HL-60/S4 treated with retinoic acid at 250 ng/mL for 4 days and 3 days (cell line): ENCODE data around the gene ASIC2.

Experiments
- in situ Hi-C: fragments of 300-500 bp; cut with MboI; formaldehyde crosslinking; loops from 2 replicates; pipeline ENCODE4 v1.7.0; 2022; ENCODE audit warnings: low sequenced_read_pairs

The ASIC2 gene

DNA sequence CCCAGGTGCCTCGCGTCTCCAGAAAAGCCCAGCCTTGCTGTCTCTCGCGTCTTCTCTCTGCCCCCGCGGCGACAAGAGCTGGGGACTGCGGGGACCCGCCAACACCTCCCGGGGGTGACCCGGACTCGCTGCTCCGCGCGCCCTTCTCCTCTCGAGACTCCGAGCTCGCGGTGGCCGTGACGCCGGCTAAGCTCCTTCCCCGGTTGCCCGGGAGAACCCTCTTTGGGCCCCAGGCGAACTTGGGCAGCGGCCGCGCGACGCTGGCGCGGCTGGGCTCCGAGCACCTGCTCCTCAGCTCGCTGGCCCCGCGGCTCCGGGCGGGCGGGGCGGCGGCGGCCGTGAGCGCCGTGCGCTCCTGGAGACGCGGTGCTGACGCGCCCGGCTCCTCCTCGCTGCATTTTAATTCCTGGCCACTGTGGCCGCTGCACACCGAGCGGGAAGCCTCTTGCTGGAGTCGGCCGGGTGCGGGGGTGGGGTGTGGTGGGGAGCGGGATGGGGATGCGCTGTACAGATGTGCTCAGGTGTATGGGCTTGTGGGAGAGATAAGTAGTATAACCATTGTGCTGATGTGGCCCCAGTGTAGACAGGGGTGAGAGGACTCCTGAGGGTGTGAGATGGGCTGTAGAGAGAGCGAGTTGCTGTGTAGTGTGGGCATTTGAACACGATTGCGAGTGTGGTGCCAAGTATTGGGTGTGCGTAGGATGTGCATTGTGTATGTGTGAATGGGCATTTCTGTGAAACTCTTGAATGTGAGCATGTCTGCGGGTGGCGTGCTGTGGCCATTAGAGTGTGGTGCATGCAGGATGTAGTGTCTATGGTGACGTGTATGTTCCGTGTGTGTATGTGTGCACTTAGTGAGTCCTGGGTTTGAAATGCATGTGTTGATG is at the start of gene ASIC2:
TSS of gene ASIC2 (minus strand) at position 315 of the 887 bp plus-strand sequence.
- in situ Hi-C loops = no loop called here

DNA sequence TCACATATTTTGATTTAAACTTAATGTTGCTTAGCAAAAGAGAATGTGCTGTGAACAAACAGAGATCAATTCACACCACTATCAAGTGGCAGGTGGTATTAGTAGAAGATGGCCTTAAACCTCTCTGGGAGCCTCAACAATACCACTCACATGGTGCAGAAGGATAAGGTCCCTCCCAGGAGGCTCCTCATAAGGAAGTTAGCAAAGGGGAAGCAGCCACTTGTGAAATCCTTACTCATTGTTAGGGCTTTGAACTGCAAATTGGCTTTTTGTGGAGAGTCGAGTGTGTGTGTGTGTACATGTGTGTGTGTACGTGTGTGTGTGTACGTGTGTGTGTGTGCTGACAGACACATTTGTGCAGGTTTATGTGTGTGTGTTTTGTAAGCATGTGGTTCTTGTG is 48.9 kb upstream of the ASIC2 start:
- in situ Hi-C loops = no loop called here

DNA sequence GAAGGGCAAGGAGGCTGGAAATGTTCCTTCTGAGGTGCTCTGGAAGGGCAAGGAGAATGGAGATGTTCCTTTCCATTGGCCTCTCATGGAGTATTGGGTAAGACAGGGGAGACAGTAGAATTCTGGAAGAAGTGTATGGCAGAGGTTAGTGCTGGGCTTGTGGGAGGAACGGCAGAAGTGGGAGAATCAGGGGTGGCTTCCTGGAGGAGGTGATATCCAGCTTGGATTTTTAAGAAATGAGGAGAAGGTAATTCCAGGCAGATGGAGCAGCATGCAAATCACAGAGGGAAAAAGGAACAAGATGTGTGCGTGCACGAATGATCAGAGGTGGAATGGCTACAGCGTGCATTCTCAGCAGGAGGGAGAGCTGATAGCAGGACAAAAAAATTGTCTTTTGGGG is 45.1 kb upstream of the ASIC2 start:
- in situ Hi-C loops = no loop called here

DNA sequence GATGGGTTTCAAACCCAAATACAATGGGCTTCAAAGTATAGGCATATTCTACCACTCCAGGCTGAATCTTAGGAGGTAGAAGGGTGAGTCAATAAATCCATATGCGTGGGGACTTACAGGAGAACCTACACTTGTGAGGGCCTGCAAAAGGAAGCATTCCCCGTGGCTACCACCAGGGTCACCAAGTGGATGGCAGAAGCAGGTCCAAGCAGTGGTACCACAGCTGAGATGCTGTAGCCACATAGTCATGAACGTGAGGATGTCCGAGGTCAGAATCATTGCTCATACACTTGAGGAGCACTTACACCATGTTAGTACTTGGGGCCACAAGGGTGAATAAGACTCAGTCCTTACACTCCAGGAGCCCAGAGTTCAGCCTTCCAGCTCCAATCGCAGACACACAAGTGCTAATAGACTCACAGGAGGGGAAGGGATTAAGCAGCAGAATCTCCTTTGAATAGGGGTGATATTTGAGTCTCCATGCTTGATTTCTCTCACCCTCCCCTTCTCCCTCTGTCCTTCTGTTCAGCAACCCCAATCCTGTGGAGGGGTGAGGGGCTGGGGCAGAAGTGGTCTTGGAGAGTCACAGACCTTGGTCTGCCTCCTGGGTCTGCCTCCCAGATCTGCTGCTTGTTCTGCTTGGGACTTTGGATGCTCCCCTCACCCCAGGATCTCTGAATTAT is 42.5 kb upstream of the ASIC2 start:
- in situ Hi-C loops = no loop called here

DNA sequence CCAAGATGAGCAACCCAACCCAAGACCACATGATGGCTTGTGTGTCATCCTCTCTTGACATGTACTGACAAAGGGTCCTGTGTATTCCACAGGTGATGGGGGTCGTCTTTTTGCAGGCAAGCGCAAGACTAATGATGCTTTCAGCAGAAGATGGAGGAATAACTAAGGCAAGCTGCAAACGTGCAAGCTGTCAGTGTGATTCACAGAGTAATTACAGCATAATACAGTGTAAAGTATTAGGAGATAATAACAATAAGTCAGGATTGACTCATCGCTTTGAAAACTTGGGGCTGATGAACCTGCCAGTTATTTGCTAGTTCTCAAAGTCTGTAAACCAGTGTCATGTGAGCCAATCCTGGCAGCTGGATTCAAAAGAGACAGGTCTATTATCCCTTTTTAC is 41.6 kb upstream of the ASIC2 start:
- in situ Hi-C loops = no loop called here

DNA sequence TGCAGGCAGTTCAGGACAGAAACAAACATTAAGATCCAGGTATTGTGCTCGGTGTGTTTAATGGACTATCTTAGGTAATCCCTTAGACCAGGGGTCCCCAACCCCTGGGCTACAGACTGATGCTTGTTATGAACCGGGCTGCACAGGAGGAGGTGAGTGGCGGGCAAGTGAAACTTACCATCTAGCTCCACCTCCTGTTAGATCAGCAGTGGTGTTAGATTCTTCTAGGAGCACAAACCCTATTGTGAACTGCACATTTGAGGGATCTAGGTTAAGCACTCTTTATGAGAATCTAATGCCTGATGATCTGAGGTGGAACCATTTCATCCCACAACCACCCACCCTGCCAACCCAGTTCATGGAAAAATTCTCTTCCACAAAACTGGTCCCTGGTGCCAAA is 37.8 kb upstream of the ASIC2 start:
- in situ Hi-C loops = no loop called here

DNA sequence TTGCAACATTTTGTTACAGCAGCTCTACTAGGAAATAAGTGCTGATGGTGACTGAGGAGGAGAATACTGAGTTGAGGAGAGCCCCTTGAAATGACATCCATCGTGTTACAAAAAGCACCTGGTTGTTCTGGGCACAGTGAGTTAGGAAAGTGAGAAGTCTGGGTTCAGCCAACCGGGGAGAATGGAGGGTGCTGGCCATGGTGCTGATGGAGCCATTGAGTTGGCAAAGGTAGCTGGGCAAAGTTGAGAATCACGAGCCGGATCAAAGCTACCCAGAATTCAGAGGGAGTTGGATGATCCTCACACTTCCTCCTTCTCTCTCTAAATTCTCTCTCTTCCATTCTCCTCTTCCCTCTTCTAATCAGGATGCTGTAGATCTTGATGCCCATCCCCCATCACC is 35.0 kb upstream of the ASIC2 start:
- in situ Hi-C loops = no loop called here

DNA sequence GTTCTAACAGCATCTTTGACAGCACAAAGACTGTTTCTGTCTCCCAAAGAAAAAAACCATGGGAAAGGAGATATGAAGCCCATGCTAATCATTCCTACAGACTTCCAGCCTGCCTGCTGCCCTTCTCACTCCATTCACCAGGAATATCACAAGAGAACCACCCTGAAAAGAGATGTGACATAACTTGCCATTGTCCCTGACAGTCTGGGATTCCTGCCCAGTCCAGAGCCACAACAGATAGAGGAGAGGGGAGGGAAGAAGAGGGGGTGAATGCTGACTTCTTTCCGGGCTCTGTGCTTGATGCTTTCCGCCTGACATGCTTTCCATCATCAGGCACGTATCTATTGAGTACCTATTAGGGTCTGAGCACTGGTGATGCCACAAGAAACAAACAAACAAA is 31.6 kb upstream of the ASIC2 start:
- in situ Hi-C loops = no loop called here

DNA sequence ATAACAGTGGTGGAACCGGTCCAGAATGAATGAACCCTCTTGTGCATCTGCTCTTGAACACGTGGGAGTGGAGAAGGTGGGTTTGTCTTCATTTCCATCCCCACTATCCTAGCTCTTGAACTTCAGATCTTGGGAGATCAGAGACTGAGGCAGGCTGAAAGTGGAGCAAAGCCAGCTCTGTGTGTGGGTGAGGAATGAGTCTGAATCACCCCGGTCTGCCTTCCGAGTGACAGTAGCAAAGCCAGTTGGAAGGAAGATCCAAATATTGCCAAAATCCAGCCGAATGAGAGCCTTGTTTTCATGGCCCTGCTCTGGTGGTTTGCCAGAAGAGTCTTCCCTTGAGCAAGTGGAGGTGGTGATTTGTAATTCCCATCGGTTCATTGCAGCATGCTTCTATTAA is 29.0 kb upstream of the ASIC2 start:
- in situ Hi-C loops = no loop called here

DNA sequence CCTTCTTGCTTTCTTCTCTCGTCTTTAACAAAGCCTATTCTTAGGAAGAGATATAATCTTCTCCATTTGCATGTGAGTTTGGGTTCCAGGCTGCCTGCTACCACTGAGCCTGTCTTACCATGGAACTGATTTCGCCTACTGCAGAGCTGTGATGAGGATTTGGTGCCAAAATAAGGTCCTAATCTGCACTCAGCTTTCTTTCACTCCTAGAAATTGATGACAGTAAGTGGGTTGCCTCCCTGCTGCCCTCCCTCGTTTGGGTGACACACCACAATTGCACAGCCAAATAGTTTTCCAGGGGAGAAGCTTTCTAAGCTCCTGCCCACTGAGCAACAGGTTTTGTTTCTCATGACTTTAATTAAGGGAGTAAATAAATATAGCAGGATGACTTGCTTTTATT is 25.1 kb upstream of the ASIC2 start:
- in situ Hi-C loops = no loop called here

DNA sequence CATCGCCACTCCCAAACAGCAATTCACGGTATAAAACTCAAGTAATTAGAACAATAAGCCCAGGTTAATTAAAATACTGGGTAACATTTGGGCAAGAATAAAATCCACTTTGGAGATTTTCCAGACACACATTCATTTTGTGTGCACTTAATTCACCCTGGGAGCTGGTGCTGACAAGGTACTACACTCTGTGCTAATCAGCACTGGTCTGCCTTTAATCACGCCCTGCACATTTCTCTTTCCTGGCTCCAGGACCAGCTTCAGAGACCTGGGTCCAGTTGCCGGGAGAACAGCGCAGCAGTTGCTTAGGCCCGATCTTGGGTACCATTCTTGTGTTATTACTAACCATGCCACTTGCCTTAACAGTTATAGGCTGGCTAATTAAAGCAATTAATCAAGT is 23.7 kb upstream of the ASIC2 start:
- in situ Hi-C loops = no loop called here

DNA sequence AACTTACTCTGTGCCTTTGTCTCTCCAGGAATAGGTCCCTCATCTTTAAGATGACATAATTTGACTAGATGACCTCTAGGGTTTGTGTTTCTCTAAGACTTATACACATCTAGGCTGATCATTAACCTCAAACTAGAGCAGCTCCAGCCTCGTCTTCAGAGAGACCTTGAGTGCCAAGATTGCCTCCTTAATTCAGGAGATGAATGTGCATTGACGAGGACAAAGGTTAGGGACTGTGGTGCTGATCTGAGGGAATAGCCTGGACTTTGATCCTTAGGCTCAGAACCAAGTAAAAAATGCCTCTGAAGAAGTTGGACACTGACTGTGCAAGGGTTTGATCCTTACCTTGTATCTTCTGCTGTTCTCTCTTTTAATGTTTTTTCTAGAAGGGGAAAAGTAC is 17.2 kb upstream of the ASIC2 start:
- in situ Hi-C loops = no loop called here

DNA sequence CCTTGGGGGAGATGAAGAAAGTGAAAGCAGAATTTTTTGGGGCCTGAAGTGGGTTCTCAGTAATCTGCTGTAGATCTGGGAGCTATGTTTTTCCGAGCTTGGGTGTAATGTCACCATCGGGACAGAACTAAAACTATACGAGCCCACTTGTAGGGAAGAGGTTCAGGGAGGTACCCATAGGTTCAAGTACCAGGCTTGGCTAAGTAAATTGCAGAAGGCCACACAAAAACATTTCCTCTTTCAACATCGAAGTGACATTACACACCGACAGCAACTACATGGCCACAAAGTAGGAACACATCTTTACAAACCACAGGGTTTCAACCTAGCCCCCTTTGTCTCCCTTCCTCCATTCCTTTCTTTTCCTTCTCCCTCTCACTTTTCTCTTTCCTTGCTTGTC is 10.2 kb upstream of the ASIC2 start:
- in situ Hi-C loops = no loop called here

DNA sequence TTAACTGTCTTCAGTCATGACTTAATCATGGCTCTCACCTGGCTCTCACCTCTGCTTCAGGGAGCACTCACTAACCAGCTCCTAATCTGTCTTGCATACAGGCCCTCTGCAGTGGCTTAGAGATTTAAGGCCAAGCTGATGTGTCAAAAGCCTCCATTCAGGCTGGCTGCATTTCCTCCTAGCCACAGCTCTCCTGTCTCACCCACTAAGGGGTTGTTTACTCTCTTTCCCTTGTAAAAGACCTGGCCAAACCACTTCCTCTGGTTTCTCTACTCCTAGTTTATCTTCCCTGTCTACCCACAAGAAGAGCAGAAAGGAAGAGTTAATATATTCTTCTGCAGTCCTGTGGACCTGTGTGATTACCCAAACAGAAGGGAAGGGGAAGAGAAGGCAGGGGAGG is 9.3 kb upstream of the ASIC2 start:
- in situ Hi-C loops = no loop called here

DNA sequence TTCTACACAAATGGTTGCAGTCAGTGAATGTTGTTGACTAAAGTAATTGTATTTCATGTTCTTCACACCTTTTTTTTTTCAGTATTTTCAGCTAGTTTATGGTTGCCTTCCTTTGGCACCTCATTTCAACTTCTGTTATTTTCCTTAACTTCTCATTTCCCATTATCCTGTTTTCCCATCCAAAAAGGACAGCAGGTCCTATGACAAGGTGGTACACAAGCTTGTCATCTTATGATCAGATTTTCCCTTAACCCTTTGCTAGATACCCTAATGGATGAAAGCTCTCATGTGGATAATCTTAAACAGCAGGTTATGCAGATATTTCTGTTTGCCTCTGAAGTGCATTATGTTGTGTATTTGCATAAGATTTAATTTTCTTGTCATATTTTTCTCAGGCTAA is 7.1 kb upstream of the ASIC2 start:
- in situ Hi-C loops = no loop called here

DNA sequence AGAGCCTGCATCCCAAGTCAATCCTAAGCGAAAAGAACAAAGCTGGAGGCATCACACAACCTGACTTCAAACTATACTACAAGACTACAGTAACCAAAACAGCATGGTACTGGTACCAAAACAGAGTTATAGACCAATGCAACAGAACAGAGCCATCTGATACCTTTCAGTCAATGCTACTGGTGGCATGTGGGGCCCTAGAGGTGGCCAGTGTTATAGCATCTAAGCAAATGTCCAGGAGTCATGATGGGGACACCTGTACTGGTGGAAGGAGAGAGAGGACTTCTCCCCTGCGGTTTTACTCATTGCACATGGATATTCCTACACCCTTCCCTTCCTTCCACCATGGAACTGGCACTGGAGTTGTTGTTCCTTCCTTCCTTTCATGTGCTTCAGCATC is 6.0 kb upstream of the ASIC2 start:
- in situ Hi-C loops = no loop called here

DNA sequence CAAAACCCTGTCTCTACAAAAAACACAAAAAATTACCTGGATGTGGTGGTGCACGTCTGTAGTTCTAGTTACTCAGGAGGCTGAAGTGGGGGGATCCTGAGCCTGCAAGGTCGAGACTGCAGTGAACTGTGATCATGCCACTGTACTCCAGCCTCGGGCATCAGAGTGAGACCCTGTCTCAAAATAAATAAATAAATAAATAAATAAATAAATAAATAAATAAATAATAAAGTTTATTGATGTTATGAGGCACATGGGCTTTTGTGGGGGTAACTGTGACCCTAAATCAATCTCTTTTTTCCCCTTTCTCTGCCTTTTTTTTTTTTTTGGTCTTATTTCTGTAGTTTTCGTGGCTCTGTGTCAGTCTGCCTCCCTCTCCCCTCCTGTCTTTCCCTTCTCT is 4.5 kb upstream of the ASIC2 start:
- in situ Hi-C loops = no loop called here

DNA sequence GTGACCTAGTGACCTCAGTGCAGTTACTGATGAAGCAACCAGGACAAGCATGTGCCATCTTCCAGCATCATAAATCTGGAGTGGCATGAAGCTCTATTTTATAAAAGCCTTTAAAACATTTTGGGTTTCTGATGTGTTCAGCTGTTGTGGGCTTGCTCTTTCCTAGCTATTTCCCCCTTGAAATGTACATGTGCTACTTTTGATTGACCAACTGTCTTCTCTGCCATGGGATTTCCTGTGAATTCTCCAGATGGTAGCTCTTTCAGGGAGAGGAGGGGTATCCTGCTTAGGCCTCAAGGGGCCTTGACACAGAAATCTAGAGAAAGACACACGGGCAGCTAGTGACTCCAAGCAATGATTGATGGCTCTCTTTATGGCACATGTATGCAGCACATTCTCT is 1.9 kb upstream of the ASIC2 start:
- in situ Hi-C loops = no loop called here

DNA sequence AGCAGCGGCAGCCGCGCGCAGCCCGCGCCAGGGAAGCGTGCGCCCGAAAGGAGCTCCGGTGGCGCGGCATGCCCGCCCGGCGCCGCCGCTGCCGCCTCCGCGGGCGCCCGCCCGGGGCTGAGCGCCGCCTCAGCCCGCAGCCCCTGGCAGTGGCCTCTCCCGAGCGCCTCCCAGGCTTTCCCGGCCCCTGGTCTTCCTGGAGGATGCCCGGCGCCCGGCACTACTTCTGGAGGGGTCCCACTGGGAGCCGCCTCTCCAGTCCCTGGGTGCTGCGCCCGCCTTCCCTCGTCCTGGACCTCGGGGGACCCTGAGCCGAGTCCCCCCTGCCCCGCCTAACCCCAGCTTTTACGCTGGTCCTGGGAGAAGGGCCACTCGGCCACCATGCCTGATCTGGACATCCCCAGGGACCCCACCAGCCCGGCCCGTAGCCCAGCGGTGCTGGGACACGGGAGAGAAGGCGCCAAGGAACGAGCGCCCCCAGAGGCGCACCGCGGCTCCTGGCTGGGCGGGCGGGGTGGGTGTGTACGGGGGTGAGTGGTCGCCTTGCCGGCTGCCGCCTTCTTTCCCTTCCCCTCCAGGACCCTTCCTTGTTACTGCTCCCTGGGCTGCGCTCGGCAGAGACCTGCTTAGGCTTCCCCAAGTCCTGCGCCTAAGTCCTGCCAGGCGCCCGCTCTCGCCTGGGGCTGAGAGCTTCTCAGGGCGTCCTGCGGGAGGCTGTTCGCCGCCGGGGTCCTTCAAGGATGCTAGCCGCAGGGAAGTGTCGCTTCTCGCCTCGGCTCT is 704 bp downstream of the ASIC2 start:
- in situ Hi-C loops = no loop called here

DNA sequence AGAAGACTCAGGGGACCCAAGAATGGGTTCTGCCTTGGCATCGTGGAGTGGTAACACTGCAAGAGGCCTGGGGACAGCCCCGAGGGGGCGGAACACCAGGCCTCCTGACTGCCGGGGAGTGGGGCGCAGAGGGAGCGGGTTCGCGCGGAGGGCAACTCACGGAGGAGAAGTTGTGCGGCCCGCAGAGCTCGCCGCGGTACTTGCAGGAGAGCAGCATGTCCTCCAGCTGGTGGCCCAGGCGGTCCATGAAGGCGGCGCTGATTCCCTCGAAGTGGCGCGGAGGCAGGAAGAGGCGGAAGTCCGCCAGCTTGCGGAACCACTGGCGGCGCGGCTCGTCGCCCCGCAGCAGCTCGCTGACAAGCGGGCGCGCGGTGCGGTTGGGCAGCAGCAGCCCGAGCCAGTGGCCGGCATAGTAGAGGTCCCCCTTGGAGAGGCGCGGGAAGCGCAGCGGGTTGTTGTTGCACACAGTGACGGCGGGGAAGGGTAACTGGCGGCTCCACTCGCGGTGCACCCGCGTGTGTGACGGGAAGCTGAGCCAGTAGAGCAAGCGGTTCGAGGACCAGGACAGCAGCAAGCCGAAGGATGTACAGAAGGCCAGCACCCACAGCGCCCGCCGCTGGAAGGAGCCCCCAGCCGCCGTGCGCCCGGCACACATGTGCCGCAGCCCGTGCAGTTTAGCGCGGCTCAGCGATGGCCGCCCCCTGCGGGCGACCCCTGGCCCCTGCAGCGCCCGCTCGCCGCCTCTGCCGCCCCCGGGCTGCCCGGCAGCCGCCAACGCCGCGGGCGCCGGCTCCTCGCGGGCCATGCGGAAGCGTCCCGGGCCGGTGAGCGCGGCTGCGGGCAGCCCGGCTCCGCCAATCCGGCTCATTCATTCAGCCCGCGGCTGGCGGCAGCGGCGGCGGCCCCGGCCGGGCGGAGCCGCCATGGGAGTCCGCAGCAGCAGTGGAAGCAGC is 1.6 kb downstream of the ASIC2 start:
- in situ Hi-C loops = no loop called here

DNA sequence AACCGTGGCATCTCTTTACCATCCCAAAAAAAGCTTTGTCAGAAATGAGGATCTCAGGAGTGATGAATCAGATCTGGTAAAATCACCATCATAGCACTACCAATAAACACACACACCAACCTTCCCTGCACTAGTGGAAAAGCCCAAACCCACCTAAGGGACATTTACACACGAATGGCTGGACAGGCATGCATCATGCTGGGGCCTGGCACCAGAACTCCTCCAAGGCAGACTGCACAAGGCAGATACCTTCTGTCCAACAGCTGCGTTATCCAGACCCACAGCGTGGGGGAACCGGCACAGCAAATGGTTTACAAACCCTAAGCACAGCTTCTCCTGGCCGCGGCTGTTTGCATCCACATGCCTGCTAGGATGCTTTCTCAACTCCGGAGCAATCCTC is 2.8 kb downstream of the ASIC2 start:
- in situ Hi-C loops = no loop called here
